DOHH2 (cell line): Measurements from ENCODE around the gene CACNA2D4.

Experiments
- H3F3A ChIP-seq: fragments of 200-600 bp; sonication (generic), shearing (Covaris generic); 2 replicates; pipeline ENCODE4 v1.6.0; 2016; ENCODE audit warnings: antibody characterized with exemption, mild to moderate bottlenecking; ENCODE audit not compliant: control insufficient read depth, insufficient read depth
- H3K27ac ChIP-seq: fragments of 200-600 bp; sonication (generic); 2 replicates; pipeline ENCODE4 v1.5.1; 2014; ENCODE audit warnings: low read depth, mild to moderate bottlenecking, low read length, moderate library complexity
- H3K27me3 ChIP-seq: fragments of 200-600 bp; sonication (generic); 2 replicates; pipeline ENCODE4 v1.6.1; 2014; ENCODE audit warnings: mild to moderate bottlenecking, low read length, mixed read lengths; ENCODE audit not compliant: control insufficient read depth
- H3K36me3 ChIP-seq: fragments of 200-600 bp; sonication (generic); 2 replicates; pipeline ENCODE4 v1.6.1; 2014; ENCODE audit warnings: mild to moderate bottlenecking, low read length, moderate library complexity, mixed read lengths; ENCODE audit not compliant: control insufficient read depth
- H3K4me1 ChIP-seq: fragments of 200-600 bp; sonication (generic); 2 replicates; pipeline ENCODE4 v1.6.1; 2014; ENCODE audit warnings: mild to moderate bottlenecking, low read length, mixed read lengths; ENCODE audit not compliant: control insufficient read depth
- H3K4me2 ChIP-seq: fragments of 200-600 bp; sonication (generic); 2 replicates; pipeline ENCODE4 v1.6.0; 2014; ENCODE audit warnings: mild to moderate bottlenecking, low read length, moderate library complexity
- H3K4me3 ChIP-seq: fragments of 200-600 bp; sonication (generic); 2 replicates; pipeline ENCODE4 v1.5.1; 2014; ENCODE audit warnings: mild to moderate bottlenecking, low read length, mixed read lengths
- H3K79me2 ChIP-seq: fragments of 200-600 bp; sonication (generic); 2 replicates; pipeline ENCODE4 v1.6.1; 2014; ENCODE audit warnings: mild to moderate bottlenecking, low read length, mixed read lengths; ENCODE audit not compliant: control insufficient read depth
- H3K9me2 ChIP-seq: fragments of 200-600 bp; sonication (generic); replicated peaks from 2 replicates; pipeline ENCODE4 v1.6.1; 2014; ENCODE audit warnings: mild to moderate bottlenecking, low read length, mixed read lengths; ENCODE audit not compliant: control insufficient read depth
- H3K9me3 ChIP-seq: fragments of 200-600 bp; sonication (generic); 2 replicates; pipeline ENCODE4 v1.6.1; 2014; ENCODE audit warnings: antibody characterized with exemption, low read length, mixed read lengths; ENCODE audit not compliant: control insufficient read depth, insufficient read depth
- H4K20me1 ChIP-seq: fragments of 200-600 bp; sonication (generic); 2 replicates; pipeline ENCODE4 v1.6.0; 2014; ENCODE audit warnings: low read depth, mild to moderate bottlenecking, antibody characterized with exemption, low read length, moderate library complexity; ENCODE audit not compliant: control insufficient read depth, insufficient read depth
- EZH2phosphoT487 ChIP-seq: fragments of 200-600 bp; sonication (generic); IDR thresholded peaks from 2 replicates; pipeline ENCODE4 v1.6.1; 2017; ENCODE audit warnings: borderline replicate concordance, mild to moderate bottlenecking, antibody characterized with exemption, low read length, moderate library complexity, mixed read lengths
- TF ChIP-seq, protein P1 (sequence below): fragments of 200-600 bp; sonication (generic); IDR thresholded peaks from one replicate; pipeline ENCODE4 v1.5.1; 2014; ENCODE audit warnings: antibody characterized with exemption, mild to moderate bottlenecking, low read depth, low read length; ENCODE audit not compliant: poor library complexity, severe bottlenecking

Gene CACNA2D4

DNA sequence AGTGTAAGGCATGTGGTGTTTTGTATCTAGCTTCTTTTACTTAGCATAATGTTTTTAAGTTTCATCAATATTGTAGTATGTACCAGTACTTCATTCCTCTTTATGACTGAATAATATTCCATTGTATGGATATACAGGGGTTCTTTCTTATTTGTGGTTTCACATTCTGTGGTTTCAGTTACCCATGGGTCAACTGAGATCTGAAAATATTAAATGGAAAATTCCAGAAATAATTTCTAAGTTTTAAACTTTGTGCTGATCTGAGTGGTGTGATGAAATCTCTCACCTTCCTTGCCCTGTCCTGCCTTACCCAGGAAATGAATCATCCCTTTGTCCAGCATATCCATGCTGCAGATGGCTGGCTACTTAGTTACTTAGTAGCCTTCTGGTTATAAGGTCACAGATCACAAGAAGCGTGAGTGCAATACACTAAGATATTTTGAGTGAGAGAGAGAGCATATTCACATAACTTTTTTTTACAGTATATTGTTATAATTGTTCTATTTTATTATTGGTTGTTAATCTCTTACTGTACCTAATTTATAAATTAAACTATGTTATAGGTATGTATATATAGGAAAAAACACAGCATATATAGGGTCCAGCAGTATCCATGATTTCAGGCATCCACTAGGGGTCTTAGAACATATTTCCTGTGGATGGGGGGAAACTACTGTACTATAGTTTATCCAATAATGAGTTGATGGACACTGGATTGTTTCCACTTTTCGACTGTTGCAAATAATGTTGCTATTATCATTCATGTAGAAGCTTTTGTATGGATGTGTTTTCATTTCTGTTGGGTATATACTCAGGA is 157.7 kb downstream of the CACNA2D4 start:
- Histone ChIP-seq H3K4me3 (no peak overlapping the region), H3K27ac (no peak overlapping the region), H3K9me3 (no peaks in the 10 kb centered on the region), H3K9me2 (no peaks in the 10 kb centered on the region), H3F3A (no peaks in the 10 kb centered on the region), H3K27me3 (no peaks in the 10 kb centered on the region), H3K4me2 (no peak overlapping the region), H4K20me1 (no peaks in the 10 kb centered on the region; the same call in 1 of the 2 replicates), H3K4me1 (no peaks in the 10 kb centered on the region), H3K36me3 (peaks cover 56% of the 10 kb centered on the region), H3K79me2 (peaks cover 71% of the 10 kb centered on the region)
- TF ChIP-seq, protein P1, sequence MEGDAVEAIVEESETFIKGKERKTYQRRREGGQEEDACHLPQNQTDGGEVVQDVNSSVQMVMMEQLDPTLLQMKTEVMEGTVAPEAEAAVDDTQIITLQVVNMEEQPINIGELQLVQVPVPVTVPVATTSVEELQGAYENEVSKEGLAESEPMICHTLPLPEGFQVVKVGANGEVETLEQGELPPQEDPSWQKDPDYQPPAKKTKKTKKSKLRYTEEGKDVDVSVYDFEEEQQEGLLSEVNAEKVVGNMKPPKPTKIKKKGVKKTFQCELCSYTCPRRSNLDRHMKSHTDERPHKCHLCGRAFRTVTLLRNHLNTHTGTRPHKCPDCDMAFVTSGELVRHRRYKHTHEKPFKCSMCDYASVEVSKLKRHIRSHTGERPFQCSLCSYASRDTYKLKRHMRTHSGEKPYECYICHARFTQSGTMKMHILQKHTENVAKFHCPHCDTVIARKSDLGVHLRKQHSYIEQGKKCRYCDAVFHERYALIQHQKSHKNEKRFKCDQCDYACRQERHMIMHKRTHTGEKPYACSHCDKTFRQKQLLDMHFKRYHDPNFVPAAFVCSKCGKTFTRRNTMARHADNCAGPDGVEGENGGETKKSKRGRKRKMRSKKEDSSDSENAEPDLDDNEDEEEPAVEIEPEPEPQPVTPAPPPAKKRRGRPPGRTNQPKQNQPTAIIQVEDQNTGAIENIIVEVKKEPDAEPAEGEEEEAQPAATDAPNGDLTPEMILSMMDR: no peak
- no peak for TF ChIP-seq EZH2phosphoT487

DNA sequence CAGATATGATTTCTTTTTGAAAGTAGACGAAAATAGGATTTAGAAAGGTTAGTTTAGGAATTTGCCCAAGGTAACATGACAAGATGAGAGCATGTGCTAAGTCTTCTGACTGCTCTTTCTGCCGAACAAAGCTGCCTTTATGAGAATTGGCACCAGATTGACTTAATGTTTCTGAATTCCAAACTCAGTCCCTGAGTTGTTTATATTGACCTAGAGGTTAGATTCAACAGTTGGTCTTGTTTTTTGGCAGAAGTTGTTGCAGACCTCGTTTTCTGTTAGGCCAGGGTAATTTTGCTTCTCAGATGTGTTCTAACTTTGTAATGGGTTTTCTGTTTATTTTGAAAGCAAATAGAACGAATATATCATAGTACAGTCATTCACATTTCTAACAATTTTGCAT is 159.6 kb downstream of the CACNA2D4 start:
- no peak overlapping the region for H3K27ac ChIP-seq
- H4K20me1 ChIP-seq: no peaks in the 10 kb centered on the region; the same call in 1 of the 2 replicates
- H3K4me1 ChIP-seq: no peaks in the 10 kb centered on the region
- no peak overlapping the region for H3K4me2 ChIP-seq
- peaks cover 55% of the 10 kb centered on the region for H3K79me2 ChIP-seq
- H3K4me3 ChIP-seq: no peak overlapping the region
- no peaks in the 10 kb centered on the region for H3K9me3 ChIP-seq
- no peak for TF ChIP-seq EZH2phosphoT487
- TF ChIP-seq, protein P1: no peak
- H3K9me2 ChIP-seq: no peaks in the 10 kb centered on the region
- H3K27me3 ChIP-seq: no peaks in the 10 kb centered on the region
- H3F3A ChIP-seq: no peaks in the 10 kb centered on the region
- peaks cover 67% of the 10 kb centered on the region for H3K36me3 ChIP-seq

GRCh38 chr12:1758376-1758775 is 160.1 kb downstream of the CACNA2D4 start:
- no peak for TF ChIP-seq EZH2phosphoT487
- TF ChIP-seq, protein P1: no peak
- H3K4me2 ChIP-seq: no peak overlapping the region
- no peak overlapping the region for H3K4me3 ChIP-seq
- no peaks in the 10 kb centered on the region for H3K9me2 ChIP-seq
- H3K9me3 ChIP-seq: no peaks in the 10 kb centered on the region
- no peak overlapping the region for H3K27ac ChIP-seq
- H3K79me2 ChIP-seq: peaks cover 51% of the 10 kb centered on the region
- H3F3A ChIP-seq: no peaks in the 10 kb centered on the region
- peaks cover 68% of the 10 kb centered on the region for H3K36me3 ChIP-seq
- H3K4me1 ChIP-seq: no peaks in the 10 kb centered on the region
- no peaks in the 10 kb centered on the region; the same call in 1 of the 2 replicates for H4K20me1 ChIP-seq
- H3K27me3 ChIP-seq: no peaks in the 10 kb centered on the region
